NCI-H524 treated with DMSO at 0.1 percent for 48 hours (cell line): ENCODE measurements around the gene OR10G8.
"Not testable (repeated sequence)": the region's sequence is repeated elsewhere in the genome, so short reads cannot be mapped to it uniquely, and the experiment has no call there.

ENCODE experiments used
- DNase-seq: peaks from one replicate; lab custom pipeline; 2025; lab: John Stamatoyannopoulos, UW

Gene OR10G8, protein sequence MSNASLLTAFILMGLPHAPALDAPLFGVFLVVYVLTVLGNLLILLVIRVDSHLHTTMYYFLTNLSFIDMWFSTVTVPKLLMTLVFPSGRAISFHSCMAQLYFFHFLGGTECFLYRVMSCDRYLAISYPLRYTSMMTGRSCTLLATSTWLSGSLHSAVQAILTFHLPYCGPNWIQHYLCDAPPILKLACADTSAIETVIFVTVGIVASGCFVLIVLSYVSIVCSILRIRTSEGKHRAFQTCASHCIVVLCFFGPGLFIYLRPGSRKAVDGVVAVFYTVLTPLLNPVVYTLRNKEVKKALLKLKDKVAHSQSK

GRCh38 chr11:124026498-124026897 is at the start of gene OR10G8:
Gene OR10G8, plus strand, starts transcription at chr11:124026798. Its CDS starts 2,825 bp downstream, at chr11:124029623.
- no peak for DNase-seq

GRCh38 chr11:123977731-123978347 is 48.8 kb upstream of the OR10G8 start, which contains the start of gene OR10S1:
Gene OR10S1, minus strand, starts transcription at chr11:123977781. Its CDS starts 117 bp downstream, at chr11:123977664.
- DNase-seq: no peak

GRCh38 chr11:123979311-123979710 is 47.3 kb upstream of the OR10G8 start:
- no peak for DNase-seq

- no peak for DNase-seq
Measured at GRCh38 chr11:123995119-123995518, 31.5 kb upstream of the OR10G8 start, which contains the start of gene OR10G6. Gene OR10G6, minus strand, starts transcription at chr11:123995161. Its CDS starts 0 bp downstream, at chr11:123995161.

DNA sequence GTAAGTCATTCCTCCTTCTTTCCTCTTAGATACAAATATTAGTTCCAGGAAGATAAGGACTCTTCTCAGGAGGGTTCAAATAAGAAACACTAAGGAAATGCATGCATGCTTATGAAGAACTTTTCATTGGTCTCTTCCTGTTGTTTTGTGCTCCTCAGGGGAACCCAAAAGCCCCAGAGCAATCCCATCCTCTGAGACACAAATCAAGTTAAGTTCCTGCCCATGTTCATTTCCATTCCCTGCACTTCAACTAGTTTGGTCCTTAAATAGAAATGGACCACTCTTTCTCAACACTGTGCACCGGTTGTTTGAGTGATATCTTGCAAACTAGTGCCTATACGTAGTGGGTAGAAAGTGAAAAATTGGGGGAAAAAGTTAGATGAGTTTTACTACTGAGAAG is 13.9 kb upstream of the OR10G8 start, which contains the start of gene OR10G4:
Gene OR10G4, plus strand, starts transcription at position 301 of the 400 bp plus-strand sequence. CDS start 2,578 bp downstream, outside the sequence.
- DNase-seq: no peak

GRCh38 chr11:124015837-124016236 is 10.8 kb upstream of the OR10G8 start:
- DNase-seq: not testable (repeated sequence)

DNA sequence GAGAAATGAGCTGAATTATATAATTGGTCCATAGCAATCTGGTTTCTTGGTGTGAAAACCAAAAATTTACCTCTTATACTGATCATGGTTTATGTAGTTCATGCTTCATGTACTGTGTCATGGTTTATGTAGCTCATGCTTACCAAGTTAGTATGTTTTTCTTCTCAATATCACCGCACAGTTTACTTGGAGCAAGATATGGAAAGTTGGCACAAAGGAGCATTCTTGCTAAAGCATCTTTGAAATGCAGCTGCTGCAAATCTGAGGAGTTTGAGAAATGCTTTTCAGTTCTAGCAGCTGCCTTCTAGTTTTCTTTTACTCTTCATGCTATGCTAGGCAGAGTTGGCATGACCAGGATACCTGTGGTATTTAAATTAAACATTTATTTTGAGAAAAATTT is 10.1 kb downstream of the OR10G8 start:
- DNase-seq: no peak

- no peak for DNase-seq
Measured at GRCh38 chr11:124039557-124039956, 13.0 kb downstream of the OR10G8 start.

DNA sequence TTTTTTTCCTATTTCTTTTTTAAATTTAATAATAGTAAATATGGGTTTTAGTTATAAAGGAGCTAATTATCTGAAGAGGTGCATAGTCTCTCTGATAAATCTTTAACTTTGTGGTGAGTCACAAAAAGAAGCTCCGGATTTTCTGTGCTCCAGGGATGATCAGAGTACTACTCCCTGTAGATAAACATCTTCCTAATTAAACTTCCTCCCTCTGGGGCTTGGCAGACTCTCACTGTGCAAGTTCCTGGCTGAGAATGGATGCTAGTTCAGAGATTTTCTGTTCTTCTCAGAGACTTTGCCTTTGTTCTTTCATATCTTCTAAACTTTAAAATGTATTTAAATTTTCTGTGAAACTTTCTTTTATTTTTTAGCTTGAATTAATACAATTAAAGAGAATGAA is 14.7 kb downstream of the OR10G8 start, which contains the start of gene OR10G7:
Gene OR10G7, minus strand, starts transcription at position 72 of the 400 bp plus-strand sequence. CDS start 2,324 bp downstream, outside the sequence.
- DNase-seq: no peak

- no peak for DNase-seq
Measured at GRCh38 chr11:124043420-124043819, 16.8 kb downstream of the OR10G8 start.

DNA sequence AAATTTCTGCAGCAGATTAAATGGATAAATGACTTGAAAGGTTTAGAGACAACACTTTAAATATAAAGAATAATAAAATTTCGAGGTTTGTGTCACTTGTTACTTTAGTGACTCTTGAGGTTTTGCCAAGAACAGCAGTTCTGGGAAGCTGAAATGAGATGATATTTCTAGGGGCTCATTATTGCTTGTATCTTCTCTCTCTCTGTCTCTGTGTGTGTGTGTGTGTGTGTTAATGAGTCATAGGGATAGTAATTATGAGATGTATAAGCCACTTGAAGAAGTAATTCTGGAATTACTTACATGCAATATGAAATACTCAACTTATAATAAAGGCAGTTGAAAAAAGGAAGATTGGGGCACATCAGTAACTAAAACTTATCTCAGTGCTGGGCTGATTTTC is 24.1 kb downstream of the OR10G8 start:
- DNase-seq: no peak

DNA sequence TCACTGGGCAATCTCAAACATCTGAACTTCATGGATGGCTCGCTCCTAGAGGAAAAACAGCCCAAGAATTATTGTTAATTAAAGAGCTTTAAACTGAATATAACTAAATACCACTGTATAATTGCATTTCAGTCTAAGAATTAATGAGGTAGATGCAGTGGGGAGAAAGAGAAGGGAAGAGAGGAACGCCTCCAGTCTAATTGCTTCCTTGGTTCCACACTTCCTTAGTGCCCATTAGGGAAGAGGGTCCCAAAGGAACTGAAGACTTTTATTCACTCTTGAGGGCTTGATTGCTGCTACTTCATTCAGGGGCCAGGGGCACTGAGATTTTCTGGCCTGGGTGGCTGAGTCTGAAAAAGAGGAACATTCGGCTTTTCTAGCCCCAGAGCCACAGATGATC is 26.4 kb downstream of the OR10G8 start:
- DNase-seq: no peak

DNA sequence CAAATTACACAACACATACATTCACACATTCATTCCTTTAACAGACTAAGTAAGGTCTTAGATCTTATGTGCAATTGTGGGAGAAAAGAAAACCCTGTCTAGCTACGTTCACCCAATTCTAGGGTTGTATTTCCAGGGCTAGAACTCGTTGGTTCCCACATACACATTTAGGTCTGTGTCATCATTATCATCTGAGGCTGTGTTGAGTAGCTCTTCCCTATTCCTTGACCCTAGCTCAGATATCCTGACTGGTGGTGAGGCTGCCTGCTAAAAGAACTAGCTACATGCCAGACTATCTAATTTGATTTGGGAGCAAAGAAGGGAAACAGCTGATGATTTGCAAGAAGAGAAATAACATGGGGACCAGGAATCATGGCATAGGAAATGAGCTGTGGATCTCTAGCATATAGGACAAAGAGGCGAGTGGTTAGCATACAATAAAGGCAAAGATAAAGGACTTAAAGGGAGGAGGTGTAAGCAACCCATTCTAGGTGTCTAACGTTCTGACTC is 42.1 kb downstream of the OR10G8 start:
- no peak for DNase-seq

GRCh38 chr11:124069429-124070401 is 43.1 kb downstream of the OR10G8 start:
- peak; percentile 80 for DNase-seq

- DNase-seq: peak; percentile 49
Measured at GRCh38 chr11:124070915-124071622, 44.5 kb downstream of the OR10G8 start.

DNA sequence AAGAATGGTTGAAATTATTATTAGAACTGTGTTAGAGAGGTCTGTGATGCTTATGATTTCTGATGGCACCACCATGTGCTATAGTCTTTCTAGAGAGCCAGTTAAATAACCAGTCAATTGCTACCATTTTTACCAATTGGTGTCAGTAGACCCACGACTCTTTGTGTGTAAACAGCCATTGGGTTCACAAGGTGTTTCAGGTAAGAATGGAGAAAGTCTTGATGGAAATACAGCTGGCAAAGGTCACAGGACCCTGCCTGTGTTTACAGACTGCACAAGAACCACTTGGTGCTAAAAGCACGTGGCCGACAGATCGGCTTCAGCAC is 45.0 kb downstream of the OR10G8 start:
- no peak for DNase-seq

DNA sequence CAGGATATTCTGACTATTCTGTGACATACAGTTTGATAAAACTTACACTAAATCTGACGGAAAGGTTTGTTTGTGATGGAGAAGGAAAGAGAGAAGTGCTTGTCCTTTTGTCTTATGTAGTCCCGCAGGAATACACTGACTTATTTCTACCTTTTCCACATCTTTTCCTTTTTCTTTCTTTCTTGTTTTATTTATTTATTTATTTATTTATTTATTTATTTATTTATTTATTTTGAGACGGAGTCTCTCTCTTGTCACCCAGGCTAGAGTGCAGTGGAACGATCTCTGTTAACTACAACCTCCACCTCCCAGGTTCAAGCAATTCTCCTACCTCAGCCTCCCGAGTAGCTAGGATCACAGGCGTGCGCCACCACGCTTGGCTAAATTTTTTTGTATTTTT is 45.5 kb downstream of the OR10G8 start:
- no peak for DNase-seq

- DNase-seq: no peak
Measured at GRCh38 chr11:124074554-124074953, 48.0 kb downstream of the OR10G8 start.

- no peak for DNase-seq
Measured at GRCh38 chr11:124075492-124075840, 48.9 kb downstream of the OR10G8 start.

DNA sequence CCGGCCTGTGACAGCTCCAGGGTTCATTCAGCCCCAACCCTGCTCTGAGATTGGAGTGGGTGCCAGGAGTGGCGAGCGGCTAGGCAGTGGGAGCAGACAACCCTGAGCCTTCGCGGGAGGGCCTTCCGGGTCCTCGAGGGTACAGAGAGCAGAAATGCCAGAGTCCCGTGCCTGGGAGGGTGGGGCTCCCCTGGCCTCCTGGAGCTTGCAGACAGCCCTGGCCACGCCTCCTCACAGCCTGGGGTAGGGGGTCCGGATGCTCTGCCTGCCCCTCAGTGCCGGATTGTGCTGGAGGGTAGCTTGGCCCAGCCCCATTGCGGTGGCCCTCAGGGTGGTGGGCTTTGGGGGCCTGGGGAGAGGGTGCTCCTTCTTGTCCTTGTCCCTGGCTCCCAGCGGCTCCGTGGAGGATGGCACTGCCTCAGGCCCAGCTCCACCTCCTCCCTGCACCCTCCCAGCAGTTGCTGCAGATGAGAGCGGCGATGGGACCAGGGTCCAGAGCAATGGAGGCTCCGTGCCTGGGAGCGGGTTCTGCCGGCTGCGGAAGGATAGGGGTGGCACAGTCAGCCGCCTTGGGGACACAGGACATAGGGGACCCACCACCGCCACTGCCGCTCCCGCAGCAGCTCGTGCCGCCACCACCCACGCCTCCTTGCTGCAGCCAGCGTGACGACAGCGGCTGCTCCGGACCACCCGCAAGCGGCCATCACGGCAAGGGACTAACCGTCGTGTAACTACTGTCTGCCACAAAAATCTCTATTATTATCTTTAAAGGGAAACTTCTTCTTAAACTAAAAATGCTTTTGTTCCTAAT is 49.4 kb downstream of the OR10G8 start:
- DNase-seq: no peak
